ENCODE data around the gene NOD1.
"Not testable (repeated sequence)": the region's sequence is repeated elsewhere in the genome, so short reads cannot be mapped to it uniquely, and the experiment has no call there.

NOD1 gene, protein sequence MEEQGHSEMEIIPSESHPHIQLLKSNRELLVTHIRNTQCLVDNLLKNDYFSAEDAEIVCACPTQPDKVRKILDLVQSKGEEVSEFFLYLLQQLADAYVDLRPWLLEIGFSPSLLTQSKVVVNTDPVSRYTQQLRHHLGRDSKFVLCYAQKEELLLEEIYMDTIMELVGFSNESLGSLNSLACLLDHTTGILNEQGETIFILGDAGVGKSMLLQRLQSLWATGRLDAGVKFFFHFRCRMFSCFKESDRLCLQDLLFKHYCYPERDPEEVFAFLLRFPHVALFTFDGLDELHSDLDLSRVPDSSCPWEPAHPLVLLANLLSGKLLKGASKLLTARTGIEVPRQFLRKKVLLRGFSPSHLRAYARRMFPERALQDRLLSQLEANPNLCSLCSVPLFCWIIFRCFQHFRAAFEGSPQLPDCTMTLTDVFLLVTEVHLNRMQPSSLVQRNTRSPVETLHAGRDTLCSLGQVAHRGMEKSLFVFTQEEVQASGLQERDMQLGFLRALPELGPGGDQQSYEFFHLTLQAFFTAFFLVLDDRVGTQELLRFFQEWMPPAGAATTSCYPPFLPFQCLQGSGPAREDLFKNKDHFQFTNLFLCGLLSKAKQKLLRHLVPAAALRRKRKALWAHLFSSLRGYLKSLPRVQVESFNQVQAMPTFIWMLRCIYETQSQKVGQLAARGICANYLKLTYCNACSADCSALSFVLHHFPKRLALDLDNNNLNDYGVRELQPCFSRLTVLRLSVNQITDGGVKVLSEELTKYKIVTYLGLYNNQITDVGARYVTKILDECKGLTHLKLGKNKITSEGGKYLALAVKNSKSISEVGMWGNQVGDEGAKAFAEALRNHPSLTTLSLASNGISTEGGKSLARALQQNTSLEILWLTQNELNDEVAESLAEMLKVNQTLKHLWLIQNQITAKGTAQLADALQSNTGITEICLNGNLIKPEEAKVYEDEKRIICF

DNA sequence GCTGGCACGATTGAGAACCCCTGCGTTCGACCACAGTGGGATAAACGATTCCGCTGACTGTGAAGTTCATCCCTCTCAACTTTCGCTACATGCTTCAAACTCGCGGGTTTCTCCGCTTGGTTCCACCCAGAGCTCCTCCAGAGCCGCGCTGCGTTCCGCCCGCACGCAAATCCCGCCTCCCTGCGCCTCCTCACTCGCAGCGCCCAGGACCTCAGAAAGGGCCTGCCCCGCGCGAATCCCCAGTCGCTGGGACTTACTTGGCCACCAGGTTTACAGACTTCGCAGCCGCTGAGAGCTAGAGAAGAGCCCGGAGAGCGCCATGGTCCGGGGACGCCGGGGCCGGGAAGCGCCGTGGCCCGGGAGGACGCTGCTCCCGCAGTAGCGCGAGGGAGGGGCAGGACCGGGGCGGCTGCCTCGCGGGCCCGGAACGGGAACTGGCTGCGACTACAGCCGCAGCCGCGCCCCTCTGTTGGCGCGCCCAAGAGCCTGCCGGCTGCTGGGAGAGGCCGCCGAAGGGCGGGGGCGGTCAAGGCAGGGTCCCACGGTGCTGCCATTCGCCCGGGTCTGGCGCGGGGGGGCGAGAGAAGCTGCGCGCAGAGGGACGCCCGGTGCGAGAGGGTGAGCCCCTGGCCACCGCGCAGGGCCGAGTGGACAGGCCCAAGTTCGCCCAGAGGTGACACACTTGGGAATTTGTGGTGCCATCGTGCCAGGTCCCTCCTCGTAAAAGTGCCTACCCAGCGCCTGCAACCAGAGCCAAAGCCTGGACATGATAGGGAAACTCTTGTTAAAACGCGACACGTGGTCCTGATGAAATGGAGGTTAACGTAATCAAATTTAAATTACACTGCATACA, at the start of gene NOD1:
NOD1 (minus strand) TSS at position 436 of the 853 bp plus-strand sequence. CDS start 21,863 bp downstream, outside the sequence.
- Histone ChIP-seq H3K9ac (ENCODE audit: low read depth, low read length) (peak within 1 kb of the TSS; percentile 82), H3K9me3 (ENCODE audit: control insufficient read depth, insufficient read depth, low read length) (no peaks in the 10 kb centered on the region; the same call in 1 of the 2 replicates), H3K36me3 (ENCODE audit: insufficient read depth, low read length) (no peaks in the 10 kb centered on the region), H3K4me1 (ENCODE audit: insufficient read depth, low read length) (no peaks in the 10 kb centered on the region; the same call in 1 of the 2 replicates)

DNA sequence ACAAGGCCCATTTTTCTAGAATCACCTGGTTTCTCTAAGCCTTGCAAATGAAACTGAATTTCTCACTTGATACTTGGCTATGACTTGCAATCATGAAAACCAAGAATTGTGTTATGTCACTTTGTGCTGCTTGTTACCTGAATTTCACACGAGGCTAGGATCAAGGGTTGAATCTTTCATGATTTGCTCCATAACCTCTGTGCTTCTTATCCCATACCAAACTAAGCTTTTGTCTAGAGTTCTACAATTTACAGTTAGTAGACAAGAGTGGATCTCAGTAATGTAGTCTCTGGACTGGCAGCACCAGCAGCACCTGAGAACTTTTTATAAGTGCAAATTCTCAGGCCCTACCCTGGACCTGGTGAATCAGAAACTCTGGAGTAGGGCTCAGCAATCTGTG, 48.7 kb upstream of the NOD1 start:
- not testable (repeated sequence) for H3K4me1 ChIP-seq (ENCODE audit: insufficient read depth, low read length); H3K9me3 ChIP-seq (ENCODE audit: control insufficient read depth, insufficient read depth, low read length); H3K36me3 ChIP-seq (ENCODE audit: insufficient read depth, low read length); H3K9ac ChIP-seq (ENCODE audit: low read depth, low read length)

DNA sequence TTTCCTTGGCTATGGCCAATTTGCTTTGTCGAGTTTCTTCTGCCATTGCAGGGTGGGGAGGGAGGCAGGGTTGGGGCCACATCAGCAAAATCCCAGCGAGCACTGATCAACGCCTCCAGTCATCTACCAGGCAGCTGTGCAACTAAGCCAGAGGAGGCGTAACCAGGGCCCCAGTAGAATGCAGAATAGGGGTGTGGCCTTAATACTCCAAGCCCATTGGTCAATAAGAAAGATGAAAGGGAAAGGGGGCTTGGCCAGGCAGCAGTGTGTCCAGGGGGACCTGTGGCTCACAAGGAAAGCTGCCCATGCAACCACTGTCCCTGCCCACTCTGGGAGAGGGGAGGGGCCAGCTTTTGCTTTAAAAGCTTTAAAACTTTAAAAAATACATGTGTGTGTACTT, 47.6 kb upstream of the NOD1 start:
- Histone ChIP-seq H3K9me3 (ENCODE audit: control insufficient read depth, insufficient read depth, low read length) (no peaks in the 10 kb centered on the region), H3K4me1 (ENCODE audit: insufficient read depth, low read length) (no peaks in the 10 kb centered on the region), H3K9ac (ENCODE audit: low read depth, low read length) (no peak overlapping the region), H3K36me3 (ENCODE audit: insufficient read depth, low read length) (no peaks in the 10 kb centered on the region)

DNA sequence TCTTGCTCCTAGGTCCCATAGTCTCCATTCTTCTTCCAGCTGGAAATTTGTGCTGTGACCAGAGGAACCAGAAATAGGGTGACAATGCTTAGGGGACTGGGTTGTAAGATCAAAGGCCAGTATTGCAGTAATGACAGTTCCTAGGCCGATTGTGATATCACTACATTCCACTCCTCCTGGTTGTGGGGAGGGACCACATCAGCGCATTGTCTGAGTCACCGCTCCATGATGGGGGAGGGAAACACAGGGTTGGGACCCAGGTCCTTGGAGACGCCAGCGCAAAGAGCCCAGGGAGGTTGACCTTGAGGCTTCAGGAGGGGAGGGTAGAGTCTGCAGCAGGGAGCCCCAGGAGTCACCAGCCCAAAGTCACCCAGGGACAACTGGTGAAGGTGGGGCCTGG, 46.8 kb upstream of the NOD1 start:
- Histone ChIP-seq H3K9me3 (ENCODE audit: control insufficient read depth, insufficient read depth, low read length) (no peaks in the 10 kb centered on the region), H3K4me1 (ENCODE audit: insufficient read depth, low read length) (no peaks in the 10 kb centered on the region), H3K36me3 (ENCODE audit: insufficient read depth, low read length) (no peaks in the 10 kb centered on the region), H3K9ac (ENCODE audit: low read depth, low read length) (no peak overlapping the region)

DNA sequence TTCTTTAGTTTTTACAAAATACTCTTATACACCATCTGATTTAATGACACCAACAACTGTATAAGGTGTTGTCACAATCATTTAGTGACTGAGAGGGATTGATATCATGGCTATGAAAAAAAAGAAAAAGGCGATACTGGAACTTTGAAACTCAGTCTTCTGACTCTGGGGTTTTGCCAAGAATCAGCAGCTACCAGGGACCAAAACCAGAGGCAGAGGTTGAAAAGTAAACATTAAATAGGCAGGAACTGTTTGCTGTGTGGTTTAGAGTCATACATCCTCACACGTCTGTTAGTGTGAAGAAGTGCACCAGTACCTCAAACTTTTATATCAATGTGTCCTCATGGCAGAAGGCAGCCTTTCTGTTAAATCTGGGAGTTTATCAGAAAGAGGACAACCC, 46.0 kb upstream of the NOD1 start:
- Histone ChIP-seq H3K36me3 (ENCODE audit: insufficient read depth, low read length) (no peaks in the 10 kb centered on the region), H3K9ac (ENCODE audit: low read depth, low read length) (no peak overlapping the region), H3K9me3 (ENCODE audit: control insufficient read depth, insufficient read depth, low read length) (no peaks in the 10 kb centered on the region), H3K4me1 (ENCODE audit: insufficient read depth, low read length) (no peaks in the 10 kb centered on the region)

DNA sequence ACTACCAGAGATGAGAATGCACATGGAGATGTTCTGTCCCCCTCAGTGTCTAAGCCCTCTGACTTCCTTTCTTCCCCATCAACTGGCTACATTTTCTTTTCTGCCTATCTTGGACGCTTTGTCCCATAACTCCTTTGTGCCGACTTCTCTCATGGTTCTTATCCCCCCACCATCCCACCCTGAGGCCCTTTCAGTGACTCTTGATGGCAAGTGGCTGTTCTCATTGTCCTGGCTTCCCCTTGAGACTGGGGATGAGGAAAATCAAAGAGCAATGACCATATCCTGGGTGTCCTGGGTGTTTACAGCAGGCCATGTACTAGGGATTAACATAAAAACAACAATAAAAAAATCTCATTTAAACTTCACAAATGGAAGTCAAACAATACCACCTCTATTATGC, 44.9 kb upstream of the NOD1 start:
- Histone ChIP-seq H3K36me3 (ENCODE audit: insufficient read depth, low read length) (no peaks in the 10 kb centered on the region), H3K9me3 (ENCODE audit: control insufficient read depth, insufficient read depth, low read length) (no peaks in the 10 kb centered on the region), H3K4me1 (ENCODE audit: insufficient read depth, low read length) (no peaks in the 10 kb centered on the region), H3K9ac (ENCODE audit: low read depth, low read length) (no peak overlapping the region)

DNA sequence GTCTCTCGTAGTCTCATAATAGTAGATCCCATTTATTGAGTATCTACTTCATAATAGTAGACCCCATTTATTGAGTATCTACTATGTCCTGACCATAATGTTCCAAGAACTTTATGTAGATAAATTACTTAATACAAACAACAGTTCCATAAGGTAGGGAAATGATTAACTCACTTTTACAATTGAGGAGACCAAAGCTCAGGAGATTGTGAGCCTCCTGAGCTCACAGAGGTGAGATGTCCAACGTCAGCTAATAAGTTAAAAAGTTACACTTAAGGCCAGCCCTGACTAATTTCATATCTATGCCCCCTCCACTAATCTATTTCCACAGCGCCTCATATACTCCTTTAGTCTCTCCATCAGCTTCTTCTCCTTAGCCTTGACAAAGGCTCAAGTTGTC, 43.6 kb upstream of the NOD1 start:
- Histone ChIP-seq H3K9ac (ENCODE audit: low read depth, low read length) (no peak overlapping the region), H3K36me3 (ENCODE audit: insufficient read depth, low read length) (no peaks in the 10 kb centered on the region), H3K4me1 (ENCODE audit: insufficient read depth, low read length) (no peaks in the 10 kb centered on the region), H3K9me3 (ENCODE audit: control insufficient read depth, insufficient read depth, low read length) (no peaks in the 10 kb centered on the region)

DNA sequence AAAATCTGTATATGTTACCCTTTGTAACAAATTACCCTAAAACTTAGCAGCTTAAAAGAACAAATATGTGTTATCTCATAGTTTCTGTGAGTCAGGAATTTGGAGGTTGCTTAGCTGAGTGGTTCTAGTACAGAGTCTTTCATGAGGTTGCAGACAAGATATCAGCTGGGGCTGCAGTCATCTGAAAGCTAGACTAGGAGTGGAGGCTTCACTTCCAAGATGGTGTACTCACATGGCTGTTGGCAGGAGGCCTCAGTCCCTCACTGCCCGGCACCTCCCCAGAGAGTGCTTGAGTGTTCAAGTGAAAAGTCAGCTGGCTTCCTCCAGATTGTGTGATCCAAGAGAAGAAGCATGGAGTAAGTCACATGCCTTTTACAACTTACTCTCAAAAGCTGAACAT, 42.9 kb upstream of the NOD1 start:
- Histone ChIP-seq H3K9ac (ENCODE audit: low read depth, low read length) (no peak overlapping the region), H3K4me1 (ENCODE audit: insufficient read depth, low read length) (no peaks in the 10 kb centered on the region), H3K9me3 (ENCODE audit: control insufficient read depth, insufficient read depth, low read length) (no peaks in the 10 kb centered on the region), H3K36me3 (ENCODE audit: insufficient read depth, low read length) (no peaks in the 10 kb centered on the region)

DNA sequence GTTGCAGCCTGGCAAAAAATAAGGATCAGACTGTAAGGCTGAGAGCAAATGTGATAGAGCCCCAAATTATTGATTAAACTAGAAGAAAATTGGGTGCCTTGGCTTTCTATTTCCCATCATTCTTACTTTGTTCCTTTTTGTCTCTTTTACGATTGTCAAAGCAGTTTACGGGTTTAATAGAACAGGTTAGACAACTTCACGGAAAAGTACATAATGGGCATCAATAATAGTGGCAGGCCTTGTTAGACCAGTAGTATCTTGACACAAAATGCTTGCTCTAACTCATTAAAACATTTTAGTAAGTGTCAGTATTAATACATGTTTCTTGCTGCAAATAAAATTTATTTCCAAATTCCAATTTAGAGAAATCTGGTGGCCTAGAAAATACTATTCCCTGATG, 40.5 kb upstream of the NOD1 start:
- Histone ChIP-seq H3K9ac (ENCODE audit: low read depth, low read length) (no peak overlapping the region), H3K9me3 (ENCODE audit: control insufficient read depth, insufficient read depth, low read length) (no peaks in the 10 kb centered on the region), H3K4me1 (ENCODE audit: insufficient read depth, low read length) (no peaks in the 10 kb centered on the region), H3K36me3 (ENCODE audit: insufficient read depth, low read length) (no peaks in the 10 kb centered on the region)

DNA sequence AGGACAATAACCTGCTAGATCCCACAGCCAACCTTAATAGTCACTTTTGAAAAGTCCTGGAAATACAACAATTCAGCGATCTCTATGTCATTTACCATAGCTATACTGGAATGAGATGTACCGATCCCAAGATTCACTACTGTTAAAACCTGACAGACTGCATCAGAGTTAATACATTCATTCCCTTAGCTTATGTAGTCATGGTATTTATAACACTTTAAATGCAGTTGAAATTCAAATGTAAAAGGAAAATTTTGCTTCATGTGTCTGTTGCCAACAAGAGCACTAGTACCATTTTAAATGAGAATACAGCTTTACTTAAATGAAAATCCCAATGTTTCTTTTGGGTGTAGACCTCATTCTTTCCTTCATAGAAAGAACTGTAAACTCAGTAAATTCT, 37.2 kb upstream of the NOD1 start:
- no peaks in the 10 kb centered on the region for H3K9me3 ChIP-seq (ENCODE audit: control insufficient read depth, insufficient read depth, low read length)
- no peak overlapping the region for H3K9ac ChIP-seq (ENCODE audit: low read depth, low read length)
- H3K36me3 ChIP-seq (ENCODE audit: insufficient read depth, low read length) = no peaks in the 10 kb centered on the region
- no peaks in the 10 kb centered on the region for H3K4me1 ChIP-seq (ENCODE audit: insufficient read depth, low read length)

DNA sequence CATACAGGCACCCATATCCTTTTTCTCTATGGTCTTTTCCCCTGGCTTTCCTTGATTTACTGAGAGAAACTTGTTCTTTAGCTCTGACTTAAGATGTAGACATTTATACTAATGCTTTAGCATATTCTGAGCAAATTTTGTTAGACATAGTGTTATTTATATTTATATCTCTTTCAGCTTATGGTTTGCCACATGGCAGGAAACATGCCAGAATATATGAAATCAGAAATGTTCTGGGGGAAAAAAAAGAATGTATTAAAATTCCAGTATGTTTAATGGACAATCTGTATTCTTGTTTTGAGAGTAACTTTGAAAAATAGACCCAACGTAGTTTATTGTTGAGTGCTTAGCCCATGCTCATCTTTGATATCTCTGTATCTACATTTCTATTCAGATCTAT, 36.2 kb upstream of the NOD1 start:
- no peak overlapping the region for H3K9ac ChIP-seq (ENCODE audit: low read depth, low read length)
- no peaks in the 10 kb centered on the region for H3K36me3 ChIP-seq (ENCODE audit: insufficient read depth, low read length)
- H3K4me1 ChIP-seq (ENCODE audit: insufficient read depth, low read length) = no peaks in the 10 kb centered on the region
- no peaks in the 10 kb centered on the region for H3K9me3 ChIP-seq (ENCODE audit: control insufficient read depth, insufficient read depth, low read length)

DNA sequence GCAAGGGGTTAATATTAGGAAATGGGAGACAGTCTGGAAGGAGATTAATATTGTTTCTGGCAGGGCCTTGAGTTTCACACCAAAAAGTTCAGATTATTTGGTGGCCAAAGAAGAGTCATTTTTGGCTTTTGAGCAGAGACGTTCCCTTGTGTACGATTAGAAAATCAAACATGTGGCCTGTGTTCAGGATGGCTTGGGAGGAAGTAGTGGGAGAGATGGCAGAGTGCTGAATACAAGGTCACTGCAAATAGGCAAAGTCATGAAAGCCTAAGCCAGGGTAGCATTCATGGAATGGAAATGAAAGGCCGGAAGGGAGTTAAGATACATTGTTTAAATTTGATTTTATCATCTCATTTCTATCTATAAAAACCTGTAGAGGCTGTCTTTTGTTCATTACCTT, 35.6 kb upstream of the NOD1 start:
- Histone ChIP-seq H3K9me3 (ENCODE audit: control insufficient read depth, insufficient read depth, low read length) (no peaks in the 10 kb centered on the region), H3K9ac (ENCODE audit: low read depth, low read length) (no peak overlapping the region), H3K4me1 (ENCODE audit: insufficient read depth, low read length) (no peaks in the 10 kb centered on the region), H3K36me3 (ENCODE audit: insufficient read depth, low read length) (no peaks in the 10 kb centered on the region)

DNA sequence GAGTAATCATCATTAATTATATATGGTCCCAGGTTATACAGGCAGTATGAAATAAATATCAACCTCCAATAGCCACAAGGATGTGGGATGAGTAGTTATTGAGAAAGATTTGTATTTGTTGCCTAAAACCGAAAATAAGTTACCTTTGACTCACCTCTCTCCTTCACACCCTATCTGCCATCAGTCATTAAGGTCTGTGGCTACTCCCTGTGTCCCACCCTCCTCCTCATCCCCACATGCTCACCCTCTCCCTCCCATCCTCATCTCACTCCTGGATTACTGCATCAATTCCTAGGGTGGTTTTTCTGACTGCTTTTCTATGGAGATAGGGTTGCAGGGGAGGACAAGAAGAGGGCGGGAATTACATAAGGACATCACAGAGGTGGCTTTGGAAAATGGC, 35.2 kb upstream of the NOD1 start:
- Histone ChIP-seq H3K4me1 (ENCODE audit: insufficient read depth, low read length) (no peaks in the 10 kb centered on the region), H3K9ac (ENCODE audit: low read depth, low read length) (no peak overlapping the region), H3K9me3 (ENCODE audit: control insufficient read depth, insufficient read depth, low read length) (no peaks in the 10 kb centered on the region)

DNA sequence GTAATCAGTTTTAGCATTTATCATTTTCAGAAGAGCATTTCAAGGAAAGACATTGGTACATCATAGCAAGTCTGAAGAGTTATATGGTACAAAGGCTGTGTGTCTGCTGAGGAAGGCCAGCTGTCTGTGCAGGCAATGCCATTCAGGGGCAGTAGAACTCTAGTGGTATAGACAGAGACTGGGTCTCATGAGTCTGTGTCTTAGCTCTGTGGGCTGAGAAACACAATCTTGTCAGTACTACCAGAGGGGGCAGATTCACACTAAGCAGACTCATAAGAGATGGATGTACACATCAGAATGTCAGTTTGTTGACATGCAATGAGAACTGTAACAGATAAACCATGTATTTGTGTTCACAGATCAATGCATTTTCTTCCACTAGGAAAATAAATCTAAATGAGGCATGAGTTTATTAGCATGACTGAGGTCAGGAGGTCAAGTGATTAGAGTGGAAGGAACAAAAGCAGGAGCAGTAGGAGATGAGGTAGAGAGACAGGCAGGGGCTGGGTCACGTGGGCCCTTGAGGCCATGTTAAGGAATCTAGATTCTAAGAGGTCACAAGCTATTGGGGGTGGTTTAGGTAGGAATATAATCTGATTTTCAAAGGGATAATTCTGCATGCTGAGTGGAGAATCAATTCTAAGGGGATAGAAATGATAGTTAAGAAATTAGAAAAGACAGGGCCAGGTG, 33.5 kb upstream of the NOD1 start:
- H3K36me3 ChIP-seq (ENCODE audit: insufficient read depth, low read length) = no peaks in the 10 kb centered on the region
- no peak overlapping the region for H3K9ac ChIP-seq (ENCODE audit: low read depth, low read length)
- H3K9me3 ChIP-seq (ENCODE audit: control insufficient read depth, insufficient read depth, low read length) = peaks cover 4% of the 10 kb centered on the region; the same call in 1 of the 2 replicates
- H3K4me1 ChIP-seq (ENCODE audit: insufficient read depth, low read length) = no peaks in the 10 kb centered on the region

More for the DNA sequence above, 35.2 kb upstream of the NOD1 start:
- no peaks in the 10 kb centered on the region for H3K36me3 ChIP-seq (ENCODE audit: insufficient read depth, low read length)

All from ES-I3 (cell line).